ENCODE results near the gene GPR75.
"Not testable (repeated sequence)": the region's sequence is repeated elsewhere in the genome, so short reads cannot be mapped to it uniquely, and the experiment has no call there.

The GPR75 gene

GRCh38 chr2:53840580-53840979 is 19.2 kb downstream of the GPR75 start:
- DNase-seq (ENCODE audit: low read depth) = no peak
- no peak for TF ChIP-seq CTCF (conservative IDR thresholded peaks at IDR 0.05; ENCODE audit: low read length)
- H3K4me3 ChIP-seq (ENCODE audit: low read length) = no peak overlapping the region

GRCh38 chr2:53829980-53830290 is 29.8 kb downstream of the GPR75 start:
- not testable (repeated sequence) for H3K4me3 ChIP-seq (ENCODE audit: low read length)

GRCh38 chr2:53829273-53829979 is 30.3 kb downstream of the GPR75 start:
- H3K4me3 ChIP-seq (ENCODE audit: low read length) = no peak overlapping the region
- TF ChIP-seq CTCF (conservative IDR thresholded peaks at IDR 0.05; ENCODE audit: low read length) = no peak
- no peak for DNase-seq (ENCODE audit: low read depth)

More at GRCh38 chr2:53829980-53830290, 29.8 kb downstream of the GPR75 start:
- not testable (repeated sequence) for DNase-seq (ENCODE audit: low read depth)

- DNase-seq (ENCODE audit: low read depth) = no peak
- no peak for TF ChIP-seq CTCF (conservative IDR thresholded peaks at IDR 0.05; ENCODE audit: low read length)
- H3K4me3 ChIP-seq (ENCODE audit: low read length) = no peak overlapping the region
These were observed 31.4 kb downstream of the GPR75 start for GRCh38 chr2:53828331-53828730.

GRCh38 chr2:53827398-53828175 is 32.2 kb downstream of the GPR75 start:
- H3K4me3 ChIP-seq (ENCODE audit: low read length) = no peak overlapping the region
- no peak for TF ChIP-seq CTCF (conservative IDR thresholded peaks at IDR 0.05; ENCODE audit: low read length)
- DNase-seq (ENCODE audit: low read depth) = peak; percentile 18

DNA sequence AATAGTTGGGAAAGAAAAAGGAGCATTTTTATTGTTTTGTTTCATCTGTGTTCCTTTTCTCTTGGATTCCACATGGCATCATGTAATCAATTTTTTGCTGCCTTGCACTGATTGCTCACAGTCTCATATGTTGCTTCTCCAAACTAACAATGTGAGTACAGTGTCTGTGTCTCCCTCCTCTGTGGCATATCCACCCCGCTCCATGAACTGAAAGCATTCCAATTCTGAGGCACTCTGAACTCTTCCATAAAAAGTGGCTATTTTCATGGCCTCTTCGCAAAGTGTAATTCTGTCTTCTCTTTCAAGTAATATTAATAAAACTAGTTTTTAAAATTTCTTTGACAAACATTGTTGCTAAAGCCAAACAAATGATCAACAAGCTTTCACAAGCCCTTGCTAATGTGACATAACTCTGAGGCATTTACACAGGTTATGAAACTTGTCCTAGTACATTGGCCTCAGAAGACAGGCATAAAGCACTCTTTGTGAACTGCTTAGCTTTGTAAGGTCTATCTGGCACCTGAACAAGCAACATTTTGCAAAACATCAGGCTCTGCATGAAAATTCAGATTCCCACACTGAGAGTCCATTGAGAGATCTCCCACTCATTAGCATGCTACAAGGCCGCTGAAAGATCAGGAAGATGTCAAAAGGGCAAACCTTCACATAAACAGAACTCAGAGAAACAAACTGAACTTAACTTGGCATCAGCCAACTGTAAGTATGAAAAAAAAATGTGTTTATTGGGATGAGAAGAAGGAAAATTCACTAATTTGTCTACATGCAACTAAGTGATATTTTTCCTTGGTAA is 33.0 kb downstream of the GPR75 start:
- peak; percentile 37 for DNase-seq (ENCODE audit: low read depth)
- TF ChIP-seq CTCF (conservative IDR thresholded peaks at IDR 0.05; ENCODE audit: low read length) = no peak
- no peak overlapping the region for H3K4me3 ChIP-seq (ENCODE audit: low read length)

DNA sequence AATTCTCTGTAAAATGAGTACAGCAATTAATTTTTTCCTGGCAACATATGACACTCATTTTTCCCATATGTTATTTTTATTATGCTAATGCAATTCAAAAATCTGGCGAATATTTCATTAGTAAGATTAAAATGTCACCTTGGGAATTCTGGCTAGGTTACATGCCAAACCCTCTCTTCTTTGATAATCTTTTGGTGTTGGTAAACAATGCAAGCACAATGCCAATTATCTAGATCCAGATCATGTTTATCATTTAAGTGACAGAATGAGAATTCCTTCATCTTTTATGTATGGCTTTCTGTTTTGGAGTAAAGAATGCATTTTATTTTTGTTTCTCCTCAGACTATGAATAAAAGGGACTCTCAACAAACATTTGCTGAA is 33.7 kb downstream of the GPR75 start:
- no peak for DNase-seq (ENCODE audit: low read depth)
- no peak for TF ChIP-seq CTCF (conservative IDR thresholded peaks at IDR 0.05; ENCODE audit: low read length)
- no peak overlapping the region for H3K4me3 ChIP-seq (ENCODE audit: low read length)

- DNase-seq (ENCODE audit: low read depth); H3K4me3 ChIP-seq (ENCODE audit: low read length): not testable (repeated sequence)
These were observed 36.1 kb downstream of the GPR75 start for GRCh38 chr2:53823639-53824038.

Measured in AG10803 (cell line).